Endothelial cell (in vitro differentiated cells): Measurements from ENCODE around the gene UGT1A8. TPM values are rescaled to one million over a fixed set of nuclear protein-coding genes. Genes with fewer than 3 reads are reported as not detected.
"Not testable (repeated sequence)": the region's sequence is repeated elsewhere in the genome, so short reads cannot be mapped to it uniquely, and the experiment has no call there.

Experiments used
- DNase-seq: peaks from one replicate; pipeline ENCODE4 v3.0.0; 2021; ENCODE audit warnings: low spot score
- H3K27ac Mint-ChIP-seq: one replicate; pipeline ENCODE4 v1.8.0; 2021; ENCODE audit warnings: mixed read lengths, inconsistent platforms; ENCODE audit not compliant: unreplicated experiment
- H3K27me3 Mint-ChIP-seq: one replicate; pipeline ENCODE4 v1.8.0; 2021; ENCODE audit warnings: mild to moderate bottlenecking, moderate library complexity, mixed read lengths, inconsistent platforms; ENCODE audit not compliant: unreplicated experiment
- H3K36me3 Mint-ChIP-seq: one replicate; pipeline ENCODE4 v1.8.0; 2021; ENCODE audit warnings: mild to moderate bottlenecking, low read depth, mixed read lengths, inconsistent platforms; ENCODE audit not compliant: unreplicated experiment
- H3K4me1 Mint-ChIP-seq: one replicate; pipeline ENCODE4 v1.8.0; 2021; ENCODE audit warnings: mild to moderate bottlenecking, mixed read lengths, inconsistent platforms; ENCODE audit not compliant: unreplicated experiment
- H3K4me3 Mint-ChIP-seq: one replicate; pipeline ENCODE4 v1.8.0; 2021; ENCODE audit warnings: mild to moderate bottlenecking, mixed read lengths, inconsistent platforms; ENCODE audit not compliant: unreplicated experiment
- H3K9me3 Mint-ChIP-seq: one replicate; pipeline ENCODE4 v1.8.0; 2021; ENCODE audit warnings: mixed read lengths, inconsistent platforms; ENCODE audit not compliant: unreplicated experiment
- long read RNA-seq: library from polyadenylated mRNA; unstranded; transcript quantifications from one replicate; pipeline ENCODE4 v2.0.0, GENCODE V29; 2020; ENCODE audit not compliant: unreplicated experiment
- total RNA-seq: library from RNA; stranded (reverse); fragmentation: NEBNext Ultra II Directional; extraction: Animal tissue kit (Norgen Biotek cat#: 25700); gene quantifications from one replicate; pipeline ENCODE4 v1.2.1, GENCODE V29; 2021; ENCODE audit not compliant: unreplicated experiment
- TF ChIP-seq, protein P1 (sequence below): fragments of 200-600 bp; sonication (generic); IDR thresholded peaks from one replicate; pipeline ENCODE4 v1.5.0; 2021; ENCODE audit warnings: antibody characterized with exemption; ENCODE audit not compliant: unreplicated experiment

UGT1A8 gene
- total RNA-seq = not detected
- long read RNA-seq = 0 reads

DNA sequence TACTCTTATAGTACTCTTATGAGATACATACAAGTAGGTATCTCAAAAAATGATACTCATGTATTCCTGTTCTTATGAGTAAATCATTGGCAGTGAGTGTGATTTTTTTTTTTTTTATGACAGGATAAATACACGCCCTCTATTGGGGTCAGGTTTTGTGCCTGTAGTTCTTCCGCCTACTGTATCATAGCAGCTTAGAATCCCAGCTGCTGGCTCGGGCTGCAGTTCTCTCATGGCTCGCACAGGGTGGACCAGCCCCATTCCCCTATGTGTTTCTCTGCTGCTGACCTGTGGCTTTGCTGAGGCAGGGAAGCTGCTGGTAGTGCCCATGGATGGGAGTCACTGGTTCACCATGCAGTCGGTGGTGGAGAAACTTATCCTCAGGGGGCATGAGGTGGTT, at the start of gene UGT1A8:
TSS of gene UGT1A8 (plus strand) at position 158 of the 400 bp plus-strand sequence. CDS start at position 233, 75 bp downstream.
- DNase-seq = not testable (repeated sequence)

GRCh38 chr2:233571001-233571400, 46.4 kb upstream of the UGT1A8 start:
- Mint-ChIP-seq H3K36me3 (peaks cover 9% of the 10 kb centered on the region), H3K9me3 (peaks cover 5% of the 10 kb centered on the region), H3K4me3 (no peak overlapping the region), H3K27me3 (no peaks in the 10 kb centered on the region), H3K27ac (no peak overlapping the region), H3K4me1 (no peaks in the 10 kb centered on the region)
- TF ChIP-seq, protein P1, sequence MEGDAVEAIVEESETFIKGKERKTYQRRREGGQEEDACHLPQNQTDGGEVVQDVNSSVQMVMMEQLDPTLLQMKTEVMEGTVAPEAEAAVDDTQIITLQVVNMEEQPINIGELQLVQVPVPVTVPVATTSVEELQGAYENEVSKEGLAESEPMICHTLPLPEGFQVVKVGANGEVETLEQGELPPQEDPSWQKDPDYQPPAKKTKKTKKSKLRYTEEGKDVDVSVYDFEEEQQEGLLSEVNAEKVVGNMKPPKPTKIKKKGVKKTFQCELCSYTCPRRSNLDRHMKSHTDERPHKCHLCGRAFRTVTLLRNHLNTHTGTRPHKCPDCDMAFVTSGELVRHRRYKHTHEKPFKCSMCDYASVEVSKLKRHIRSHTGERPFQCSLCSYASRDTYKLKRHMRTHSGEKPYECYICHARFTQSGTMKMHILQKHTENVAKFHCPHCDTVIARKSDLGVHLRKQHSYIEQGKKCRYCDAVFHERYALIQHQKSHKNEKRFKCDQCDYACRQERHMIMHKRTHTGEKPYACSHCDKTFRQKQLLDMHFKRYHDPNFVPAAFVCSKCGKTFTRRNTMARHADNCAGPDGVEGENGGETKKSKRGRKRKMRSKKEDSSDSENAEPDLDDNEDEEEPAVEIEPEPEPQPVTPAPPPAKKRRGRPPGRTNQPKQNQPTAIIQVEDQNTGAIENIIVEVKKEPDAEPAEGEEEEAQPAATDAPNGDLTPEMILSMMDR = no peak
- DNase-seq = no peak

More for the DNA sequence above, at the start of gene UGT1A8:
- not testable (repeated sequence) for H3K4me3 Mint-ChIP-seq, H3K9me3 Mint-ChIP-seq, H3K27me3 Mint-ChIP-seq, H3K36me3 Mint-ChIP-seq, H3K27ac Mint-ChIP-seq, H3K4me1 Mint-ChIP-seq

DNA sequence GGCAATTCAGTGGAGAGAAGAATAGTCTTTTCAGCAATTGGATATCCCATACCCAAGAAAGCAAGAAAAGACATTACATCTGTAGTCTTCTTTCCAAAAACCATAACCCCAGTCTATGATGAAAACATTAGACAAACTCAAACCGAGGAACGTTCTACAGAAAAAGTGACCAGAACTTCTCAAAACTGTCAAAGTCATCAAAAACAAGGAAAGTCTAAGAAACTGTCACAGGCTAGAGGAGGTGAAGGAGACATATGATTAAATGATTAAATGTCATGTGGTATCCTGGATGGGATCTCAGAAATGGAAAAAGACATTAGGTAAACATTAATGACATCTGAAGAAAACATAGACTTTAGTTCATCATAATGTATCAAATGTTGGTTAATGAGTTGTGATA, 46.0 kb upstream of the UGT1A8 start:
- Mint-ChIP-seq H3K27me3 (no peaks in the 10 kb centered on the region), H3K4me1 (no peaks in the 10 kb centered on the region), H3K27ac (no peak overlapping the region), H3K9me3 (peaks cover 5% of the 10 kb centered on the region), H3K4me3 (no peak overlapping the region), H3K36me3 (peaks cover 9% of the 10 kb centered on the region)
- DNase-seq = no peak
- TF ChIP-seq, protein P1 = no peak

DNA sequence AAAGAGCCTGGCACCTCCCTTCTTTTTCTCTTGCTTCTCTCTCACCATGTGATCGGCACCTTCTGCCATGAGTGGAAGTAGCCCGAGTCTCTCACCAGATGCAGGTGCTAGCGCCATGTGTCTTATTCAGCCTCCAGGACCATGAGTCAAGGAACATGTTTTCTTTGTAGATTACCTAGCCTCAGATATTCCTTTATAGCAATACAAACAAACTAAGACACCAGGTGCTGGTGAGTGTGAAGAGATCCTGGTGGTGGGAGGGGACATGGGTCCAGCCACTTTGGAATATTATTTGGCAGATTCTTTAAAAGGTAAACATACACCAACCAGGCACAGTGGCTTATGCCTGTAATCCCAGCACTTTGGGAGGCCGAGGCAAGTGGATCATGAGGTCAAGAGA, 45.0 kb upstream of the UGT1A8 start:
- TF ChIP-seq, protein P1 = no peak
- no peak for DNase-seq
- peaks cover 5% of the 10 kb centered on the region for H3K9me3 Mint-ChIP-seq
- H3K27ac Mint-ChIP-seq = no peak overlapping the region
- no peaks in the 10 kb centered on the region for H3K27me3 Mint-ChIP-seq
- H3K4me3 Mint-ChIP-seq = no peak overlapping the region
- H3K36me3 Mint-ChIP-seq = peaks cover 9% of the 10 kb centered on the region
- H3K4me1 Mint-ChIP-seq = no peaks in the 10 kb centered on the region

DNA sequence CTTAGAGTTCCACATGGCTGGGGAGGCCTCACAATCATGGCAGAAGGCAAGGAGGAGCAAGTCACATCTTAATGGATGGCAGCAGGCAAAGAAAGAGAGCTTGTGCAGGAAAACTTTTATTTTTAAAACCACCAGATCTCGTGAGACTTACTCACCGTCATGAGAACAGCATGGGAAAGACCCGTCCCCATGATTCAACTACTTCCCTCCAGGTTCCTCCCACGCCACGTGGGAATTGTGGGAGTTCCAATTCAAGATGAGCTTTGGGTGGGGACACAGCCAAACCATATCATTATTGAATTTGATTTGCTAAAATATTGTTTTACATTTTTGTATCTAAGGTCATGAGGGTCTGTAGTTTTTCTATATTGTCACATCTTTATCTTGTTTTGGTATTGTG, 40.1 kb upstream of the UGT1A8 start:
- not testable (repeated sequence) for H3K27ac Mint-ChIP-seq, H3K27me3 Mint-ChIP-seq, DNase-seq

GRCh38 chr2:233583217-233583965, 34.0 kb upstream of the UGT1A8 start:
- not testable (repeated sequence) for H3K36me3 Mint-ChIP-seq, H3K9me3 Mint-ChIP-seq, H3K4me3 Mint-ChIP-seq, H3K27me3 Mint-ChIP-seq, DNase-seq, H3K4me1 Mint-ChIP-seq, H3K27ac Mint-ChIP-seq

More for the DNA sequence above, 40.1 kb upstream of the UGT1A8 start:
- not testable (repeated sequence) for H3K9me3 Mint-ChIP-seq, H3K36me3 Mint-ChIP-seq, H3K4me3 Mint-ChIP-seq, H3K4me1 Mint-ChIP-seq
